ENCODE measurements around the gene MEF2B.

GRCh38 chr19:19126102-19126501 is 44.0 kb downstream of the MEF2B start:
- no peak for TF ChIP-seq TAF1 (IDR thresholded peaks at IDR 0.05; ENCODE audit: borderline replicate concordance, insufficient read depth, low read length)
- TF ChIP-seq POLR2AphosphoS5 (IDR thresholded peaks at IDR 0.05; ENCODE audit: low read depth, low read length) = no peak

Measured in PFSK-1 (cell line).